K562 (cell line): ENCODE data around the gene ENG. TPM values are rescaled to one million over a fixed set of nuclear protein-coding genes. Genes with fewer than 3 reads are reported as not detected.

ENCODE experiments used
- ARHGAP35 ChIP-seq: fragments of 450-650 bp; IDR thresholded peaks from 2 replicates; pipeline ENCODE4 v1.6.1; 2018; ENCODE audit not compliant: partially characterized antibody
- BACH1 ChIP-seq: fragments of 200-800 bp; sonication (Bioruptor generic); IDR thresholded peaks from 2 replicates; pipeline ENCODE4 v1.6.1; 2016; ENCODE audit warnings: missing genetic modification characterization, missing compliant biosample characterization
- CBFA2T3 ChIP-seq: fragments of 450-650 bp; IDR thresholded peaks from 2 replicates; pipeline ENCODE4 v1.6.1; 2017
- ELF4 ChIP-seq: fragments of 450-650 bp; formaldehyde crosslinking; IDR thresholded peaks from 2 replicates; pipeline ENCODE4 v1.4.0; 2022; ENCODE audit warnings: missing genetic modification characterization
- FIP1L1 ChIP-seq: fragments of 200-400 bp; formaldehyde crosslinking; IDR thresholded peaks from 2 replicates; pipeline ENCODE4 v1.6.1; 2018; ENCODE audit warnings: mild to moderate bottlenecking, low read depth, low read length; ENCODE audit not compliant: poor library complexity, severe bottlenecking
- HDAC3 ChIP-seq: fragments of 450-650 bp; IDR thresholded peaks from 2 replicates; pipeline ENCODE4 v1.6.1; 2018; ENCODE audit warnings: borderline replicate concordance, mild to moderate bottlenecking, moderate library complexity; ENCODE audit not compliant: partially characterized antibody
- HEY1 ChIP-seq: fragments of 250-450 bp; sonication (Bioruptor Pico); IDR thresholded peaks from 2 replicates; pipeline ENCODE4 v1.5.0; 2020; ENCODE audit warnings: mild to moderate bottlenecking, moderate library complexity, borderline replicate concordance
- HNRNPL ChIP-seq: fragments of 200-400 bp; formaldehyde crosslinking; IDR thresholded peaks from 2 replicates; pipeline ENCODE4 v1.6.1; 2017; ENCODE audit warnings: low read depth, mild to moderate bottlenecking, low read length
- KDM2B ChIP-seq: fragments of 250-450 bp; sonication (Bioruptor Pico); IDR thresholded peaks from 2 replicates; pipeline ENCODE4 v1.8.0; 2021; ENCODE audit warnings: mild to moderate bottlenecking, moderate library complexity
- U2AF2 ChIP-seq: fragments of 200-400 bp; formaldehyde crosslinking; optimal IDR thresholded peaks from 2 replicates; pipeline ENCODE3; 2017; ENCODE audit warnings: low read depth, mild to moderate bottlenecking, low read length
- YY1 ChIP-seq, 3 experiments: IDR thresholded peaks; 2 replicates each; pipeline ENCODE4 v1.6.1; 2011; ENCODE audit warnings: low read length in 2 of 3, mild to moderate bottlenecking in 2 of 3, moderate library complexity in 2 of 3, borderline replicate concordance in 1 of 3, control low read depth in 1 of 3, low read depth in 1 of 3; ENCODE audit not compliant: insufficient read depth in 3 of 3, insufficient replicate concordance in 2 of 3, control insufficient read depth in 1 of 3, insufficient read length in 1 of 3; ENCODE audit errors: extremely low read depth in 1 of 3
- ZBTB17 ChIP-seq: fragments of 450-650 bp; formaldehyde crosslinking; IDR thresholded peaks from 2 replicates; pipeline ENCODE4 v1.4.0; 2020; ENCODE audit warnings: mild to moderate bottlenecking
- ZEB2 ChIP-seq: fragments of 450-650 bp; IDR thresholded peaks from 2 replicates; pipeline ENCODE4 v1.6.1; 2016
- ZFP30 ChIP-seq: fragments of 250-450 bp; sonication (Bioruptor Pico); IDR thresholded peaks from 2 replicates; pipeline ENCODE4 v1.8.0; 2022; ENCODE audit warnings: moderate library complexity, mild to moderate bottlenecking, inconsistent platforms, borderline replicate concordance
- ZNF12 ChIP-seq: sonication (generic); formaldehyde crosslinking; IDR thresholded peaks from 2 replicates; pipeline ENCODE4 v1.4.0; 2020; ENCODE audit warnings: mild to moderate bottlenecking, missing genetic modification reagents
- ZNF507 ChIP-seq: conservative IDR thresholded peaks from 2 replicates; pipeline ENCODE4 v1.6.1; 2017; ENCODE audit warnings: missing genetic modification characterization, missing compliant biosample characterization
- ZNF639 ChIP-seq, 2 experiments: fragments of 200-800 bp in 1 of 2; sonication (Bioruptor generic) in 1 of 2; sonication (generic) in 1 of 2; formaldehyde crosslinking in 1 of 2; IDR thresholded peaks in 1 of 2; conservative IDR thresholded peaks in 1 of 2; 2 replicates each; pipeline versions ENCODE4 v1.5.0 to v1.6.1; 2016 to 2020; ENCODE audit warnings: missing compliant biosample characterization in 1 of 2, missing genetic modification characterization in 1 of 2, missing genetic modification reagents in 1 of 2
- polyA plus RNA-seq, 8 experiments: library from polyadenylated mRNA; depleted of rRNA in 4 of 8; stranded (reverse) in 5 of 8; unstranded in 3 of 8; fragments of >200 nt; fragmentation: Nextera tagmentation in 2 of 8; fragmentation: Illumina TruSeq in 1 of 8; extraction: Ambion mirVana in 2 of 8; extraction: Trizol in 1 of 8; gene quantifications; 2 replicates each; pipeline versions ENCODE4 v1.2.1 to v1.2.3, GENCODE V29; 2011 to 2014; ENCODE audit warnings: inconsistent platforms in 1 of 8, missing spikeins in 1 of 8
- total RNA-seq, 7 experiments: library from RNA; depleted of rRNA in 6 of 7; stranded (reverse); fragments of >200 nt in 6 of 7; fragmentation: Illumina TruSeq in 2 of 7; extraction: Trizol in 2 of 7; gene quantifications; 2 replicates each; pipeline versions ENCODE4 v1.2.1 to v1.2.3, GENCODE V29; 2011 to 2021; ENCODE audit warnings: low replicate concordance in 1 of 7

ENG gene
- total and polyA plus RNA-seq, 9 of the 15 experiments (the other 6 are each of a cell fraction or from before 2014, with no cell fraction given) = 0.04 to 0.40 (median 0.14) TPM; not detected in 1

- TF ChIP-seq ZBTB17 (CRISPR knock-in tag) (no peak), ZNF639 (CRISPR knock-in tag; conservative IDR thresholded peaks at IDR 0.05 in 1 of 2, IDR thresholded peaks at IDR 0.05 in 1 of 2) (no peak), ZNF12 (CRISPR knock-in tag) (no peak), YY1 (IDR thresholded peaks at IDR 0.05; ENCODE audit: borderline replicate concordance in 1 of 3, control insufficient read depth in 1 of 3, extremely low read depth in 1 of 3, insufficient read depth in 3 of 3, insufficient read length in 1 of 3, insufficient replicate concordance in 2 of 3, low read depth in 1 of 3, low read length in 2 of 3) (peak in 1 of 3 experiments; percentile 22), HNRNPL (no peak), CBFA2T3 (peak; percentile 70), ARHGAP35 (no peak), U2AF2 (no peak), KDM2B (no peak), ELF4 (no peak), BACH1 (tag) (no peak), HEY1 (CRISPR knock-in tag) (no peak; the same call in 1 of the 2 replicates), FIP1L1 (peak; percentile 47), HDAC3 (no peak), ZFP30 (CRISPR knock-in tag) (no peak), ZEB2 (no peak), ZNF507 (tag) (no peak)
- TF ChIP-seq, all 486 proteins: peak for 67
Observed at GRCh38 chr9:127770905-127771569, 83.4 kb downstream of the ENG start (continued).
